Adipocyte (in vitro differentiated cells): ENCODE results near the gene NR2F1-AS1.
"Not testable (repeated sequence)": the region's sequence is repeated elsewhere in the genome, so short reads cannot be mapped to it uniquely, and the experiment has no call there.

Source experiments
- DNase-seq: peaks from one replicate; pipeline ENCODE4 v3.0.0-alpha.2; 2015; ENCODE audit warnings: low read depth
- H3K27me3 ChIP-seq: replicated peaks from 2 replicates; pipeline ENCODE4 v1.7.0; 2013; ENCODE audit warnings: mild to moderate bottlenecking, low read length, moderate library complexity; ENCODE audit not compliant: control insufficient read depth, insufficient read depth
- H3K36me3 ChIP-seq: 2 replicates; pipeline ENCODE4 v1.7.0; 2013; ENCODE audit warnings: low read length, mild to moderate bottlenecking, moderate library complexity; ENCODE audit not compliant: control insufficient read depth, insufficient read depth, severe bottlenecking
- H3K4me1 ChIP-seq: 2 replicates; pipeline ENCODE4 v1.7.0; 2013; ENCODE audit warnings: mild to moderate bottlenecking, low read length, moderate library complexity; ENCODE audit not compliant: control insufficient read depth, insufficient read depth
- H3K4me3 ChIP-seq: 2 replicates; pipeline ENCODE4 v1.7.0; 2013; ENCODE audit warnings: mild to moderate bottlenecking, low read length, moderate library complexity
- H3K9ac ChIP-seq: 2 replicates; pipeline ENCODE4 v1.7.0; 2013; ENCODE audit warnings: mild to moderate bottlenecking, low read length, moderate library complexity
- H3K9me3 ChIP-seq: 2 replicates; pipeline ENCODE4 v1.7.0; 2013; ENCODE audit warnings: mild to moderate bottlenecking, low read length, moderate library complexity; ENCODE audit not compliant: control insufficient read depth

The NR2F1-AS1 gene

DNA sequence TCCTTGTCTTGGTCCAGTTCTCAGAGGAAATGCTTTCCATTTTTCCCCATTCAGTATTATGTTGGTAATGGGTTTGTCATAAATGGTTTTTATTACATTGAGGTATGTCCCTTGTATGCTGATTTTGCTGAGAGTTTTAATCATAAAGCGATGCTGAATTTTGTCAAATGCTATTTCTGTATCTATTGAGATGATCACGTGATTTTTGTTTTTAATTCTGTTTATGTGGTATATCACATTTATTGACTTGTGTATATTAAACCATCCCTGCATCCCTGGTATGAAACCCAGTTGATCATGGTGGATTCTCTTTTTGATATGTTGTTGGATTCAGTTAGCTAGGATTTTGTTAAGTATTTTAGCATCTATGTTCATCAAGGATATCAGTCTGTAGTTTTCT, 189.8 kb downstream of the NR2F1-AS1 start:
- DNase-seq, H3K36me3 ChIP-seq, H3K9me3 ChIP-seq, H3K9ac ChIP-seq, H3K4me1 ChIP-seq, H3K4me3 ChIP-seq, H3K27me3 ChIP-seq: not testable (repeated sequence)

GRCh38 chr5:93385655-93386054, 195.4 kb downstream of the NR2F1-AS1 start:
- no peaks in the 10 kb centered on the region for H3K9me3 ChIP-seq
- H3K36me3 ChIP-seq, result no peaks in the 10 kb centered on the region
- H3K9ac ChIP-seq, result no peak overlapping the region
- H3K4me3 ChIP-seq, result no peak overlapping the region
- H3K27me3 ChIP-seq, result no peaks in the 10 kb centered on the region
- H3K4me1 ChIP-seq, result no peaks in the 10 kb centered on the region
- DNase-seq, result peak; percentile 61

DNA sequence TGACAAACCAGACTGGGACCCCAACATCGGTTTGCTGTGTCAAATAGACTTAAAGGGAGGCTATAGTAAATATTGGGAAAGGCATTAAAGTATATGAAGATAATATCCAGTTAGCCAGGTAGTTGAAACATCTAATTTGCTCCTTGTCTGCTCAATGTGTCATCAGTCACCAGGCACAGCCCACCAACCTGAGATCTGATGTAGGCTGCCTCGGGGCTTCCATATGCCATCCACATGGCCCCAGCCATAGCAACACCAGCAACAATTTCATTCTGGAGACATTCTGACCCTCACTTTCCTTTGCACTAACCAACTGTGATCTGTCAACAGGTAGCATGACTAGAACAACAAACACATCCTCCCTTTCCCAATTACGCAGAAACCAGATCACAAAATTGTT, 196.0 kb downstream of the NR2F1-AS1 start:
- Histone ChIP-seq H3K36me3 (no peaks in the 10 kb centered on the region), H3K4me1 (no peaks in the 10 kb centered on the region), H3K9me3 (no peaks in the 10 kb centered on the region), H3K4me3 (no peak overlapping the region), H3K27me3 (no peaks in the 10 kb centered on the region), H3K9ac (no peak overlapping the region)
- no peak for DNase-seq

GRCh38 chr5:93384026-93384425, 197.0 kb downstream of the NR2F1-AS1 start:
- H3K9ac ChIP-seq, result no peak overlapping the region
- H3K9me3 ChIP-seq, result no peaks in the 10 kb centered on the region
- H3K36me3 ChIP-seq, result no peaks in the 10 kb centered on the region
- DNase-seq, result no peak
- no peaks in the 10 kb centered on the region for H3K27me3 ChIP-seq
- H3K4me3 ChIP-seq, result no peak overlapping the region
- no peaks in the 10 kb centered on the region for H3K4me1 ChIP-seq

DNA sequence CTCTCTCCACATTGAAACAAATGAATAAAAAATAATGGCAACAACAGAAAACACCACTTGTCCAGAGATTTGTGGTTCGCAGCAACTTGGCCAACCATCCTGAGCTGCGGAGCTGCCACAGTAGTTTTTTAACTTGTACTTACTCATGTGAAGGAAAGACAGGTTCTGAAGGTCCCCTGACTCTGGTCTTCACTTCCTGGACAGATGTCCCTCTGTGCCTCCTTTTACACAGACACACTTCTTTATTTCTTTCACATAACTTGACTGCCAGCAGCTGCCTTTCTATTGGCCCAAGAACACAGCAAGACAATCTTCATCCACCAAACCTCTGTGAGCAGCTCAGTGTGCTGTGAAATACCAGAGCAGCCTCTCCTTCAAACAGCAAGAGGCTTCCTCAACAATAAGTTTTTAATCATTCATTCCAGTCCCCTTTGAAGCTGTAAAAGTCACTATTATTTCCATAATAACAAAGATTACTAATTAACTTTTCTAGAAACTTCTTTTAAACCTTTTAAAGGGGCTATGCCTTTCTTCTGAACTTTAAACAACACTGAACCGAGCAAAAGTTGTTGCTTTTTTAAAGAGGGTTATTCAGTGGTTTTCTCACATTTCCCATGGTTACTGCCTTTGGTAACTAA, 198.7 kb downstream of the NR2F1-AS1 start:
- no peaks in the 10 kb centered on the region for H3K4me1 ChIP-seq
- no peak overlapping the region for H3K4me3 ChIP-seq
- H3K9ac ChIP-seq, result no peak overlapping the region
- H3K9me3 ChIP-seq, result no peaks in the 10 kb centered on the region
- no peaks in the 10 kb centered on the region for H3K27me3 ChIP-seq
- no peaks in the 10 kb centered on the region for H3K36me3 ChIP-seq
- DNase-seq, result no peak

GRCh38 chr5:93381057-93381456, 200.0 kb downstream of the NR2F1-AS1 start:
- no peak for DNase-seq
- no peaks in the 10 kb centered on the region for H3K36me3 ChIP-seq
- no peak overlapping the region for H3K4me3 ChIP-seq

DNA sequence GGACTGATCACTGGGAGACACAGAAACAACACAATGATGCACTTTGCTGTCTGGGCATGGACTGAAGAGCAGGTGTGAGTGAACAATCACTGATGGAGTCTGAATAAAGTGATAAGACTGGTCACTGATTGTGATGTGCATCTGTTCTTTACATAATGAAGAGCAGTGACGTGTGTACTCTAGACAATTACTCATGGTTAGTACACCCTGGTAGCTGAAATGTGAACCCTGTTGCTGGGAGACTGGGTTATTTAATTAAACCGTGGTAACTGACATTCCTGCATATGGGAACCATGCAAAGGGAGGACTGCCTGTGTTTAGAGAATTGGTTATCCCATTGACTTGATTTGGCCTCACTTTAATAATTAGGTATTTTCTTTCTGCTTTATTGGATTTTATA, 202.9 kb downstream of the NR2F1-AS1 start:
- peak; percentile 46 for DNase-seq
- Histone ChIP-seq H3K9ac (no peak overlapping the region), H3K36me3 (no peaks in the 10 kb centered on the region), H3K4me1 (no peaks in the 10 kb centered on the region), H3K4me3 (no peak overlapping the region), H3K9me3 (no peaks in the 10 kb centered on the region), H3K27me3 (no peaks in the 10 kb centered on the region)

More at GRCh38 chr5:93381057-93381456, 200.0 kb downstream of the NR2F1-AS1 start:
- no peaks in the 10 kb centered on the region for H3K9me3 ChIP-seq
- H3K9ac ChIP-seq, result no peak overlapping the region
- no peaks in the 10 kb centered on the region for H3K4me1 ChIP-seq
- no peaks in the 10 kb centered on the region for H3K27me3 ChIP-seq

DNA sequence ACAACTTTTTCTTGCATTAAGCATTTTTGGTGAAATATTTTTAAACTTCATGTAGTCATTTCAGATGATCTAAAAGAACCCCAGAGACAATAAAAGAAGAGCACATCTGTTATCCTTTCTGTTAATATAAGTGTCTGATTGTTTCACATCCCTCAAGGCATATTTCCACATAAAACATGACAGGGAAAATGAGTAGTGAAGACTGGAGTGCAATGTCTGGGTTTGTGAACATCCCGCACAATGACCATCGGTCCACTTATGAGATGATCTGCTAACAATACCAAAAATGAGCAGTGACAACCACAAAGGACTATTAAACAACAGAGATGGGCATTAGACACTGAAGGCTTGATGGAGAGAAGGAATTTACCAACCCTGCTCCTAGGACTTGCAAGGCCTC, 209.1 kb downstream of the NR2F1-AS1 start:
- no peaks in the 10 kb centered on the region for H3K36me3 ChIP-seq
- no peak for DNase-seq
- H3K27me3 ChIP-seq, result no peaks in the 10 kb centered on the region
- H3K4me1 ChIP-seq, result no peaks in the 10 kb centered on the region
- no peak overlapping the region for H3K9ac ChIP-seq
- H3K9me3 ChIP-seq, result no peaks in the 10 kb centered on the region
- no peak overlapping the region for H3K4me3 ChIP-seq

DNA sequence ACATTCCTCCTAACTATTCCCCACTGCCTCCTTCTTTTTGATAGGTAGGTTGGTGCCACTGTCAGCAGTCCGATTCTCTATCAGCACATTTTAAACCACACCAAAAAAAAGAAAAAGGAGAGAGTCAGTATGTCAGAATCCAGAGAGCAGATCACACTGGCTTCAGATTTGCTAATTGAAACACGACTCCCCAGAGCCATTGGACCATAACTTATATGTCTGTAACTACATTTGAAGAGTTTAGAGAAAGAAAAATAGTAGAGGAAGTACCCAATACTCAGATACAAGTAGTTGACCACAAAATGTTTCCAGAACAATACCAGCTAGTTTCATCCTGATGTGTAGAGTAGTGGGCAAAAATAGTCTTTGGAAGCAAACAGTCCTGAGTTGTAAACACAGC, 216.6 kb downstream of the NR2F1-AS1 start:
- peak; percentile 24 for DNase-seq
- H3K36me3 ChIP-seq, result no peaks in the 10 kb centered on the region
- H3K9me3 ChIP-seq, result no peaks in the 10 kb centered on the region
- H3K27me3 ChIP-seq, result no peaks in the 10 kb centered on the region
- H3K4me1 ChIP-seq, result peaks cover 5% of the 10 kb centered on the region
- no peak overlapping the region for H3K9ac ChIP-seq
- no peak overlapping the region for H3K4me3 ChIP-seq

DNA sequence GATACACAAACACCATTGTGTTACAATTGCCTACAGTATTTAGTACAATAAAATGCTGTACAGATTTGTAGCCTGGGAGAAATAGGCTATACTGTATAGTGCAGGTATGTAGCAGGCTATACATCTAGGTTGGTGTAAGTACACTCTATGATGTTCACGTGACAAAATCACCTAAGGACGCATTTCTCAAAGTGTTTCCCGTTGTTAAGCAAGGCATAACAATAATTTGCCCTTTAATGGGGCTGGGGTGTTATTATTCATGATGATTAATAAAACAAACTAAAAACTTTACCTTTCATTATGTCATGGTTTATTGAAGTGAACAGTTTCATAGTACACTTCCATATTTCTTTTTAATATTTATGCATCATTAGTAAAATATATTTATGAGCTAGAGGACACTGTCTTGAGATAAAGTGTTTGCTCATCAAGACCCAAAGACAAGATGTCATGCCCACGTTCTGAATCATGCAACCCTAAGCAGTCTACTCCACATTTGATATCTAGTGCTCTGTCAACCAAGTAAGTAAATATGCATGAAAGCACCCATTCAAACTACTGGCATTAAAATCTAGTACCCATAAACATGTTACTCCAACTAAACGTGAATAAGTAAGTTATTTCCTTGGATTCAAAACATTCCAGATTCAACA, 220.5 kb downstream of the NR2F1-AS1 start:
- Histone ChIP-seq H3K27me3 (no peaks in the 10 kb centered on the region), H3K9ac (no peak overlapping the region), H3K4me3 (no peak overlapping the region), H3K4me1 (peaks cover 11% of the 10 kb centered on the region), H3K36me3 (no peaks in the 10 kb centered on the region), H3K9me3 (no peaks in the 10 kb centered on the region)
- no peak for DNase-seq

DNA sequence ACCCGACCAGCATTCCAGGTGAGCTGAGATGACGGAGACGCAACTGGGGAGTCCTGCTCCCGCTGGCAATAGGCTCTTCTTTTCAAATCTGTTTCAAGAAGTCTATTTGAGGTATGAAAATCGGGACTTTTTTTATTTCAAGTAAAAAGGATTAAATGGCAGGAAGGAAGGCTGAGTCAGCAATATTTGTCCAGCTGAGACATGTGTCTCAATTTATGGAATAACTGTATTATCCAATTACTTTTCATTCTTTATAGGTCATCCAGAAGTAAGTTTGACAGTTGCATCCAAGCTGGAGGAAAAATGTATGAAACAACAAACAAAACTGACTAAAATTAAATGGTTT, 221.1 kb downstream of the NR2F1-AS1 start:
- DNase-seq, result no peak
- H3K9me3 ChIP-seq, result no peaks in the 10 kb centered on the region
- no peak overlapping the region for H3K9ac ChIP-seq
- H3K27me3 ChIP-seq, result no peaks in the 10 kb centered on the region
- no peak overlapping the region for H3K4me3 ChIP-seq
- H3K4me1 ChIP-seq, result peaks cover 11% of the 10 kb centered on the region
- no peaks in the 10 kb centered on the region for H3K36me3 ChIP-seq
